Breast epithelium (tissue), 3 donors: ENCODE data around the gene HNRNPA2B1.

Experiments used
- CTCF ChIP-seq, 3 donors: fragments of 450-650 bp; IDR thresholded peaks; one replicate each; pipeline ENCODE4 v1.5.1; 2016 to 2017; ENCODE audit warnings: antibody characterized with exemption in 3 of 3, mild to moderate bottlenecking in 3 of 3, moderate library complexity in 3 of 3
- POLR2A ChIP-seq: fragments of 450-650 bp; IDR thresholded peaks from one replicate; pipeline ENCODE4 v1.6.1; 2016; ENCODE audit warnings: antibody characterized with exemption, mild to moderate bottlenecking, moderate library complexity

- TF ChIP-seq CTCF (IDR thresholded peaks at IDR 0.05) (no peak), POLR2A (no peak)
Observed at GRCh38 chr7:26191974-26192479, 8.5 kb downstream of the HNRNPA2B1 start.
